Activated CD4-positive, alpha-beta T cell treated with anti-CD3 and anti-CD28 coated beads for 36 hours (primary cell): ENCODE results near the gene SOS1. TPM values are rescaled to one million over a fixed set of nuclear protein-coding genes. Genes with fewer than 3 reads are reported as not detected.

Experiments used
- ATAC-seq: fragments of 200-7000 bp; cut with Tn5 transposase; one replicate; pipeline ENCODE4 v1.10.0; 2021; ENCODE audit warnings: mild to moderate bottlenecking, moderate library complexity
- CTCF ChIA-PET: fragments of 350-600 bp; sonication (Branson Sonifier 250); formaldehyde crosslinking; loops from one replicate; lab custom pipeline; 2021; ENCODE audit warnings: antibody characterized with exemption; lab: Charles Lee
- POLR2A ChIA-PET: fragments of 350-600 bp; sonication (Branson Sonifier 250); formaldehyde crosslinking; loops from one replicate; lab custom pipeline; 2021; ENCODE audit warnings: antibody characterized with exemption, inconsistent platforms; lab: Charles Lee
- DNase-seq: peaks from one replicate; pipeline ENCODE4 v3.0.0-alpha.2; 2020
- H3K27ac Mint-ChIP-seq: one replicate; pipeline ENCODE4 v1.8.0; 2021; ENCODE audit warnings: mixed read lengths
- H3K27me3 Mint-ChIP-seq: one replicate; pipeline ENCODE4 v1.8.0; 2021; ENCODE audit warnings: mixed read lengths
- H3K36me3 Mint-ChIP-seq: one replicate; pipeline ENCODE4 v1.8.0; 2021; ENCODE audit warnings: low read depth, mixed read lengths
- H3K4me1 Mint-ChIP-seq: one replicate; pipeline ENCODE4 v1.8.0; 2021; ENCODE audit warnings: mixed read lengths
- H3K4me3 Mint-ChIP-seq: one replicate; pipeline ENCODE4 v1.8.0; 2021; ENCODE audit warnings: mild to moderate bottlenecking, moderate library complexity, mixed read lengths
- H3K9me3 Mint-ChIP-seq: one replicate; pipeline ENCODE4 v1.8.0; 2021; ENCODE audit warnings: low read depth, mixed read lengths
- intact Hi-C, 2 experiments: fragments of 100-400 bp; cut with DNase I in 1 of 2; cut with micrococcal nuclease in 1 of 2; formaldehyde crosslinking; loops; one replicate each; pipeline versions ENCODE4 v1.14.2 to v1.15.1; 2022 to 2024; cut with DNase I, micrococcal nuclease
- total RNA-seq, 2 experiments: library from RNA; stranded (reverse); gene quantifications; one replicate each; pipeline ENCODE4 v1.2.3, GENCODE V29; 2021

Gene SOS1
- total RNA-seq, 2 experiments from 2014 or later = 30.1 to 32.0 TPM

DNA sequence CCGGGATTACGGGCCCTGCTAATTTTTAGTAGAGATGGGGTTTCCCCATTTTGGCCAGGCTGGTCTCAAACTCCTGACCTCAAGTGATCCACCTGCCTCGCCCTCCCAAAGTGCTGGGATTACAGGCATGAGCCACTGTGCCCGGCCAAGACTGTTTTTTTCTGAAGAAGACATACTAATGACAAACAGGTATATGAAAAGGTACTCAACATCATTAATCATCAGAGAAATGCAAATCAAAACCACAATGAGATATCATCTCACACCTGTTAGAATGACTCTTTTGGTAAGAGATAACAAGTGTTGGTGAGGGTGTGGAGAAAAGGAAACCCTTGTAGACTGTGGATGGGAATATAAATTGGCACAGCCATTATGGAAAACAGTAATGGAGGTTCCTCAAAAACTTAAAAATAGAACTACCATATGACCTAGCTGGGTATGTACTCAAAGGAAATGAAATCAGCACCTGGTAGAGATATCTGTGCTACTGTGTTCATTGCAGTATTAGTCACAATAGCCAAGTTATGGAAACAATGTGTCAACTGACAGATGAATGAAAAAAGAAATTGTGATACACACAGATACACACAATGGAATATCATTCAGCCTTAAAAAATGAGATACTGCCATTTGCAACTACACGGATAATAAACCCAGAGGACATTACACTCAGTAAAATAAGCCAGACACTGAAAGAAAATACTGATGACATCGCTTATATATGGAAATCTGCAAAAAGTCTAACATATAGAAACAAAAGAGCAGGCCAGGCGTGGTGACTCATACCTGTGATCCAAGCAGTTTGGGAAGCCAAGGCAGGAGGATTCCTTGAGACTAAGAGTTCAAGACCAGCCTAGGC, 20.8 kb downstream of the SOS1 start:
- ChIA-PET CTCF (interaction anchor here (0.8 to 1.4 kb wide), 3 partner anchors 21 to 38 kb away, joined by 3 read pairs; partner anchors contain the start of gene SOS1), POLR2A (interaction anchor here (0.6 kb wide), 1 partner anchor 18 kb away, joined by 3 read pairs; no protein-coding TSS in a partner anchor)
- H3K9me3 Mint-ChIP-seq = peaks cover 5% of the 10 kb centered on the region
- H3K4me3 Mint-ChIP-seq = no peak overlapping the region
- peak; percentile 33 for DNase-seq
- intact Hi-C loops = loop anchor here (1.0 to 2.0 kb wide), 3 partner anchors 19 to 117 kb away; no protein-coding TSS in a partner anchor
- peak; percentile 92 for ATAC-seq
- H3K27me3 Mint-ChIP-seq = no peaks in the 10 kb centered on the region
- H3K36me3 Mint-ChIP-seq = peaks cover 8% of the 10 kb centered on the region
- H3K4me1 Mint-ChIP-seq = peaks cover 56% of the 10 kb centered on the region
- H3K27ac Mint-ChIP-seq = peak overlapping the region; percentile 87

- Mint-ChIP-seq H3K27me3 (no peaks in the 10 kb centered on the region), H3K4me3 (no peak overlapping the region), H3K4me1 (peaks cover 59% of the 10 kb centered on the region), H3K27ac (peak overlapping the region; percentile 87), H3K36me3 (peaks cover 8% of the 10 kb centered on the region), H3K9me3 (peaks cover 5% of the 10 kb centered on the region)
- DNase-seq (no peak), ATAC-seq (no peak)
- intact Hi-C loops = no loop called here
- POLR2A ChIA-PET = no interaction called here
- CTCF ChIA-PET = interaction anchor here (0.6 to 1.4 kb wide), 3 partner anchors 36 to 270 kb away, joined by 3 read pairs; no protein-coding TSS in a partner anchor
Observed at GRCh38 chr2:39099310-39099869, 21.5 kb downstream of the SOS1 start.

DNA sequence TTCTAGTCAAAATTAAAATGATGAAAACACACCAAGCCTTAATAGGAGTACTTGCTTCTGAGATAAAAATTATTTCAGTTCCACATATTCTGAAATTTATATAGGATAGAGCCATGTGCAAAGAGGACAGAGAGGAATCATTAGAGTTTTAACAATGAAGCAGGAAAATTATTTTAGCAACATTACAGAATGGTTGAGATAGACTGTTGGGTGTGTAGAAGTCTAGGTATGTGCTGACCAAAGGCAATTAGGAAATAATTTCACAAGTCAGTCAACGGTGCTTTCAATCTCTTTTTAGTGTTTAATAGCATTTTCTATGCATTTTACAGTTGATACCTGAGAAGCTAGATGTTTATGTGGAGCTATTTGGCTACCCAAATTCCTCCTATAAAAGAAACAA, 25.2 kb downstream of the SOS1 start:
- Mint-ChIP-seq H3K9me3 (peaks cover 5% of the 10 kb centered on the region), H3K4me3 (no peak overlapping the region), H3K27me3 (no peaks in the 10 kb centered on the region), H3K27ac (no peak overlapping the region), H3K4me1 (peaks cover 54% of the 10 kb centered on the region), H3K36me3 (peaks cover 11% of the 10 kb centered on the region)
- DNase-seq (no peak), ATAC-seq (no peak)
- ChIA-PET CTCF (interaction anchor here (1.2 to 2.3 kb wide), 3 partner anchors 14 to 134 kb away, joined by 3 to 14 read pairs (median 4); no protein-coding TSS in a partner anchor), POLR2A (interaction anchor here (0.6 kb wide), 1 partner anchor 24 kb away, joined by 4 read pairs; no protein-coding TSS in a partner anchor)
- intact Hi-C loops = no loop called here

DNA sequence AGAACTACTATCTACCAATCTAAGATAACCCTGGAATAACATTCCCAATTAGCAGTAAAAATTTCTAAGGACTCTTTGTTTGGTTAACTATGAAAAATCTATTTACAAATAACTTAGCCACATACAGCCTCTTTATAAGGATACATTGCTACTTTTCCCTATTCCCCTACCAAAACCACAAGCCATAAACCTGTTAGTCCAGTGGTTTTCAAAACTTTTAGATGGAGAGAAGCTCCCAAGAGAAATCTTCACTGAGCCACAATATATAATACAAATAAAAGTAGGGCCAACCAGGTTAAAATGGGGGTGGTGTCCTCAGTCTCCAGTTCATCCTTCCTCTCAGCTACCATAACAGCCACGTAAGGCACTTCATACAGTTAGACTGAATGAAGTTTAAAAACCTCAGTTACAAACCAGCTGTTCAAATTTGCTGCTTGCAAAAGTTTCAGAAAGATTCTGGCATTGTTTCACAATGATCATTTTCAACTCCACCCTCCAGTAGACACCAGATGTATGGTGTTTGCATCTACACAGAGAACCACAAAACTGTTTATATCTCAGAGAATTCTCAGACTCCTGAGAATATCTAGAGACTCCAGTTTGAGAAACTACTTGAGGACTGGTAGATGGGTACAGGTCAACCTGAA, 26.0 kb downstream of the SOS1 start:
- CTCF ChIA-PET = interaction anchor here (0.6 to 2.3 kb wide), 4 partner anchors 13 to 135 kb away, joined by 3 to 14 read pairs (median 4); no protein-coding TSS in a partner anchor
- Mint-ChIP-seq H3K4me1 (peaks cover 46% of the 10 kb centered on the region), H3K27ac (no peak overlapping the region), H3K9me3 (peaks cover 2% of the 10 kb centered on the region), H3K27me3 (no peaks in the 10 kb centered on the region), H3K36me3 (peaks cover 12% of the 10 kb centered on the region), H3K4me3 (no peak overlapping the region)
- POLR2A ChIA-PET = no interaction called here
- intact Hi-C loops = no loop called here
- ATAC-seq = peak; percentile 31
- no peak for DNase-seq

GRCh38 chr2:39093218-39093898, 27.5 kb downstream of the SOS1 start:
- POLR2A ChIA-PET = no interaction called here
- intact Hi-C loops = no loop called here
- H3K4me1 Mint-ChIP-seq = peaks cover 35% of the 10 kb centered on the region
- H3K27me3 Mint-ChIP-seq = no peaks in the 10 kb centered on the region
- H3K27ac Mint-ChIP-seq = no peak overlapping the region
- no peak for ATAC-seq
- H3K4me3 Mint-ChIP-seq = no peak overlapping the region
- CTCF ChIA-PET = no interaction called here
- H3K9me3 Mint-ChIP-seq = peaks cover 2% of the 10 kb centered on the region
- peaks cover 20% of the 10 kb centered on the region for H3K36me3 Mint-ChIP-seq
- DNase-seq = no peak

GRCh38 chr2:39091543-39091942, 29.3 kb downstream of the SOS1 start:
- no peak for DNase-seq
- POLR2A ChIA-PET = no interaction called here
- no peak overlapping the region for H3K4me3 Mint-ChIP-seq
- H3K4me1 Mint-ChIP-seq = peaks cover 36% of the 10 kb centered on the region
- no peak for ATAC-seq
- CTCF ChIA-PET = no interaction called here
- no peaks in the 10 kb centered on the region for H3K27me3 Mint-ChIP-seq
- H3K9me3 Mint-ChIP-seq = peaks cover 2% of the 10 kb centered on the region
- intact Hi-C loops = no loop called here
- peaks cover 23% of the 10 kb centered on the region for H3K36me3 Mint-ChIP-seq
- H3K27ac Mint-ChIP-seq = no peak overlapping the region

DNA sequence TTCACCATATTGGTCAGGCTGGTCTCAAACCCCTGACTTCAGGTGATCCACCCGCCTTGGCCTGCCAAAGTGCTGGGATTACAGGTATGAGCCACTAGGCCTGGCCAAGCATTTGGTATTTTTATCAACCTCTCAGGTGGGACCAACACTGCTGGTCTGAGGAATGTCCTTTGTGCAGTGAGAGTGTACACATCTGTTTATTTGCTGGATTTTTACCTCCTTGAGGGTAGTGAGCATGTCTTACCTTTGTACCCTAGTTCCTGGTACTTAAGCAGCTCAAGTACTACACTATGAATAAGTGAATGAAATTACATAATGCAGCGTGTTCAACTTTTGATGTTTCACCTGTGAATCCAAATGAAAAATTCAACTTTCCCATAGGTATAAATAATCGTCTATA, 29.8 kb downstream of the SOS1 start:
- ChIA-PET POLR2A (no interaction called here), CTCF (interaction anchor here (1.0 kb wide), 1 partner anchor 138 kb away, joined by 4 read pairs; no protein-coding TSS in a partner anchor)
- Mint-ChIP-seq H3K27ac (no peak overlapping the region), H3K36me3 (peaks cover 23% of the 10 kb centered on the region), H3K9me3 (peaks cover 2% of the 10 kb centered on the region), H3K27me3 (no peaks in the 10 kb centered on the region), H3K4me1 (peaks cover 36% of the 10 kb centered on the region), H3K4me3 (no peak overlapping the region)
- ATAC-seq (no peak), DNase-seq (no peak)
- intact Hi-C loops = no loop called here

- Mint-ChIP-seq H3K4me3 (no peak overlapping the region), H3K27ac (no peak overlapping the region), H3K4me1 (peaks cover 21% of the 10 kb centered on the region), H3K36me3 (no peaks in the 10 kb centered on the region), H3K27me3 (no peaks in the 10 kb centered on the region), H3K9me3 (no peaks in the 10 kb centered on the region)
- intact Hi-C loops = loop anchor here in 1 of 2 experiments (5.0 kb wide), 1 partner anchor 37 kb away; no protein-coding TSS in a partner anchor
- ChIA-PET POLR2A (no interaction called here), CTCF (interaction anchor here (4.1 kb wide), 1 partner anchor 149 kb away, joined by 25 read pairs; no protein-coding TSS in a partner anchor)
- ATAC-seq (no peak), DNase-seq (no peak)
Observed at GRCh38 chr2:39080152-39080551, 40.7 kb downstream of the SOS1 start.

DNA sequence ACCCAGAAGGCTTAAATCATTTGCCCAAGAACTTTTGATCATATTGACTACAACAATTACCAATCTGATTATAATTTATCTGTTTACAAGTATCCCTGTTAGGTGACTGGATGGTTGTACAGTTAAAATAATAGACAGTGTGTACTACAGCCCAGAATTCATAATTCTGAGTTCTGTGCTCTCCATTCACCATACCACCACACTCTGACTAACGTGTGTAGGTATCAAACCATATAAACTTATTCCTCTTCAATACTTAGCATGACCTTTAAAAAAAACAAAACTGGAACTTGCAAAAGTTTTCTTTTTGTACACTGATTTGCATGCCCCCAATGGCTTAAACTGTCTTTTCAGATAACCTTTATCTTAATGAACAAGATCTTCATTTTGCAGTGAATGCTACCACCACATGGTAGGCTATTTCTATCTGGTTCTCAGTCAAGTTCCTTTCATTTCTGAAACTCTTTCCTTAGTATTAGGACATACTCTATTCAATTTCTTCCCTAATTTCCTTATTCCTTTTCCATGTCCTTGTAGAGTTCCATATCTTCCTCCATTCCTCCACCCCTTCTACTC, 50.9 kb downstream of the SOS1 start:
- Mint-ChIP-seq H3K27me3 (no peaks in the 10 kb centered on the region), H3K27ac (no peak overlapping the region), H3K9me3 (no peaks in the 10 kb centered on the region), H3K36me3 (peaks cover 12% of the 10 kb centered on the region), H3K4me1 (peaks cover 25% of the 10 kb centered on the region), H3K4me3 (no peak overlapping the region)
- CTCF ChIA-PET = interaction anchor here (1.5 to 1.7 kb wide), 2 partner anchors 10 to 11 kb away, joined by 3 to 4 read pairs; no protein-coding TSS in a partner anchor
- POLR2A ChIA-PET = no interaction called here
- DNase-seq (no peak), ATAC-seq (peak; percentile 16)
- intact Hi-C loops = no loop called here

GRCh38 chr2:39069136-39069515, 51.7 kb downstream of the SOS1 start:
- Mint-ChIP-seq H3K4me1 (peaks cover 21% of the 10 kb centered on the region), H3K36me3 (peaks cover 8% of the 10 kb centered on the region), H3K27me3 (no peaks in the 10 kb centered on the region), H3K9me3 (no peaks in the 10 kb centered on the region), H3K4me3 (no peak overlapping the region), H3K27ac (no peak overlapping the region)
- ATAC-seq (peak; percentile 86), DNase-seq (peak; percentile 54)
- intact Hi-C loops = no loop called here
- ChIA-PET POLR2A (no interaction called here), CTCF (interaction anchor here (1.0 to 1.7 kb wide), 3 partner anchors 9 to 161 kb away, joined by 3 to 8 read pairs (median 4); no protein-coding TSS in a partner anchor)
